Lung (tissue), 12 donors: ENCODE measurements around the gene PHACTR1. TPM values are rescaled to one million over a fixed set of nuclear protein-coding genes. Genes with fewer than 3 reads are reported as not detected.

Experiments used
- ATAC-seq: fragments of 200-7000 bp; cut with Tn5 transposase; one replicate; pipeline ENCODE4 v1.9.1; 2020; ENCODE audit warnings: moderate number of reproducible peaks; ENCODE audit not compliant: insufficient read depth, low FRiP score
- DNase-seq, 3 donors: peaks; one replicate each; pipeline ENCODE4 v3.0.0-alpha.2; 2013 to 2017
- H3K27ac ChIP-seq, 2 donors: one replicate each; pipeline ENCODE4 v1.5.1; 2013; ENCODE audit warnings: mild to moderate bottlenecking in 2 of 2, moderate library complexity in 2 of 2, control low read depth in 1 of 2, inconsistent platforms in 1 of 2, low read depth in 1 of 2, low read length in 1 of 2
- H3K27me3 ChIP-seq, 3 donors: one replicate each; pipeline ENCODE4 v1.5.1; 2013; ENCODE audit warnings: low read length in 2 of 3; ENCODE audit not compliant: control insufficient read depth in 3 of 3, insufficient read depth in 3 of 3
- H3K36me3 ChIP-seq, 4 donors: one replicate each; pipeline ENCODE4 v1.5.1; 2013; ENCODE audit warnings: low read length in 4 of 4, mild to moderate bottlenecking in 1 of 4, moderate library complexity in 1 of 4; ENCODE audit not compliant: control insufficient read depth in 4 of 4, insufficient read depth in 4 of 4
- H3K4me1 ChIP-seq, 5 donors: one replicate each; pipeline ENCODE4 v1.5.1; 2013; ENCODE audit warnings: low read length in 5 of 5, mild to moderate bottlenecking in 2 of 5, moderate library complexity in 1 of 5; ENCODE audit not compliant: control insufficient read depth in 5 of 5, insufficient read depth in 5 of 5
- H3K4me3 ChIP-seq: one replicate; pipeline ENCODE4 v1.5.1; 2013; ENCODE audit warnings: mild to moderate bottlenecking, control low read depth, moderate library complexity
- H3K9ac ChIP-seq, 2 donors: one replicate each; pipeline ENCODE4 v1.5.1; 2013; ENCODE audit warnings: low read length in 2 of 2, control low read depth in 1 of 2; ENCODE audit not compliant: insufficient read depth in 1 of 2
- H3K9me3 ChIP-seq, 4 donors: one replicate each; pipeline ENCODE4 v1.5.1; 2013; ENCODE audit warnings: low read length in 3 of 4, mild to moderate bottlenecking in 1 of 4, moderate library complexity in 1 of 4; ENCODE audit not compliant: control insufficient read depth in 4 of 4, insufficient read depth in 3 of 4
- CTCF ChIP-seq: IDR thresholded peaks from 2 replicates; pipeline ENCODE4 v1.5.1; 2012; ENCODE audit warnings: mild to moderate bottlenecking; ENCODE audit errors: control extremely low read depth, extremely low read depth
- WGBS, 2 donors: extraction: QIAGEN DNeasy Blood & Tissue Kit; methylation state at CpG; one replicate each; pipeline ENCODE4 v1.1.7; 2013; 5-methylcytosine and 5-hydroxymethylcytosine counted together
- polyA plus RNA-seq, 2 donors: library from polyadenylated mRNA; stranded (reverse); fragments of 200-250 nt; gene quantifications; one replicate each; pipeline ENCODE4 v1.2.1, GENCODE V29; 2013
- total RNA-seq, 2 donors: library from RNA; depleted of rRNA in 1 of 2; stranded (reverse); fragments of >200 nt in 1 of 2; gene quantifications; one replicate each; pipeline ENCODE4 v1.2.1, GENCODE V29; 2014 to 2021
- donor health status: control.
- donor health status: control.
- donor health status: Bipolar disorder and iron deficiency.
- donor health status: healthy.
- donor health status: DM: yes; HTN: yes; CAD: no.

PHACTR1 gene
- total and polyA plus RNA-seq, 4 donors: 16.3 to 58.8 (median 41.9) TPM

GRCh38 chr6:12947967-12948366, 231.4 kb downstream of the PHACTR1 start:
- Histone ChIP-seq H3K4me3 (no peak overlapping the region), H3K27ac (no peak overlapping the region), H3K9ac (no peak overlapping the region), H3K36me3 (no peaks in the 10 kb centered on the region), H3K9me3 (no peaks in the 10 kb centered on the region), H3K27me3 (no peaks in the 10 kb centered on the region), H3K4me1 (no peaks in the 10 kb centered on the region)
- 92 to 96% methylated on average over 1 of the region's 1 CpG for WGBS, 2 donors
- no peak for DNase-seq
- TF ChIP-seq CTCF: no peak
- ATAC-seq: no peak

GRCh38 chr6:12950976-12951375, 234.4 kb downstream of the PHACTR1 start:
- no peaks in the 10 kb centered on the region for H3K36me3 ChIP-seq
- no peaks in the 10 kb centered on the region for H3K27me3 ChIP-seq
- DNase-seq (no peak), ATAC-seq (no peak)
- H3K4me1 ChIP-seq: no peaks in the 10 kb centered on the region
- TF ChIP-seq CTCF: no peak
- H3K4me3 ChIP-seq: no peak overlapping the region
- H3K9ac ChIP-seq: no peak overlapping the region
- H3K27ac ChIP-seq: no peak overlapping the region
- 85 to 92% methylated on average over 5 of the region's 5 CpGs for WGBS, 2 donors
- H3K9me3 ChIP-seq: no peaks in the 10 kb centered on the region

GRCh38 chr6:12951415-12951814, 234.8 kb downstream of the PHACTR1 start:
- no peak for ATAC-seq
- no peak overlapping the region for H3K9ac ChIP-seq
- no peak overlapping the region for H3K27ac ChIP-seq

More at GRCh38 chr6:12951415-12951814, 234.8 kb downstream of the PHACTR1 start:
- no peaks in the 10 kb centered on the region for H3K27me3 ChIP-seq
- H3K9me3 ChIP-seq: no peaks in the 10 kb centered on the region
- H3K36me3 ChIP-seq: no peaks in the 10 kb centered on the region
- H3K4me1 ChIP-seq: no peaks in the 10 kb centered on the region
- DNase-seq: no peak
- H3K4me3 ChIP-seq: no peak overlapping the region
- TF ChIP-seq CTCF: no peak
